Midbrain (tissue), 1 donor: ENCODE measurements around the gene RNF213.
"Not testable (repeated sequence)": the region's sequence is repeated elsewhere in the genome, so short reads cannot be mapped to it uniquely, and the experiment has no call there.

Experiments used
- DNase-seq: peaks from one replicate; lab custom pipeline; 2025; lab: John Stamatoyannopoulos, UW

The RNF213 gene

DNA sequence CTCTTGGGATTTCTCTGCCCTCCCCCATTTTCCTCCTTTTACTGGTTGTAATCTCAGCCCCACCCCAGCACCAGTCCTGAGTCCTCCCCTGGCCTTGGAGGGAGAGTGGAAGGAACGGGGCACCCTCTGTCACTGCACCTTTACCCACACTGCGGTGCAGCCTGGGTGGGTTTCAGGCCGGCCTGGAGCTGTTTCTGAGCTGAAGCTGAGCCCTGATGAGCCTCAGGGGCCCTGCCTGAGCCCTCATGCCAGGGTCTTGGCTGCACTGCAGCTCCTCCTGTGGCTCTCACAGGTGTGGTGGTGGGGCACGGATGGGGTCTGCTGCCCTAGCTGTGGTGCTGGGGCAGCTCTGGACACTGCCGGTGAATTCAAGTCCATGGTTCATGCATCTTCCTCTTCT is 34.5 kb downstream of the RNF213 start:
- no peak for DNase-seq

GRCh38 chr17:80295559-80295958 is 34.9 kb downstream of the RNF213 start:
- DNase-seq = no peak

GRCh38 chr17:80296221-80296620 is 35.6 kb downstream of the RNF213 start:
- DNase-seq = no peak

DNA sequence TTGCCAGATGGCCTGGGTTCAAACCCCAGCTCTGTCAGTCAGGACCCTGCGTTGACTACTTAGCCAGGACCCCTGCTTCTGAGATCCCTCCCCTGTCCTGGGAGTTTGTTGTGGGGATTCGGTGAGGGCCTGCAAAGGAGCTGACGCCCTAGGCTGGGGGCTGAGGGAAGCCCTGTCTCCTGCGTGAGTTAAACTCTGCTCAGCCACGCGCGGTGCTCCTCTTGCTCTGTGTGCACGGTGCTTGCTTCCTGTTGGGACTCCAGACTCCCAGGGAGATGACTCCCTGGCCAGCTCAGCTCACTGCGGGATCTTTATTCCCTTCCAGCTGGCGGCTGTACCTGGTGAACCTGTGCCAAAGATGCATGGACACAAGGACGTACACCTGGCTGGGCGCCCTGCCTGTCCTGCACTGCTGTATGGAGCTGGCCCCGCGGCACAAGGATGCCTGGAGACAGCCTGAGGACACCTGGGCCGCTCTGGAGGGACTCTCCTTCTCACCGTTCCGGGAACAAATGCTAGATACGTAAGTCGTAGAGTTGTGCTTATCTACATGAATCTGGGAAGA is 37.4 kb downstream of the RNF213 start:
- no peak for DNase-seq

GRCh38 chr17:80299350-80300100 is 38.9 kb downstream of the RNF213 start:
- DNase-seq = not testable (repeated sequence)

- not testable (repeated sequence) for DNase-seq
Observed at GRCh38 chr17:80300756-80301155, 40.1 kb downstream of the RNF213 start.

DNA sequence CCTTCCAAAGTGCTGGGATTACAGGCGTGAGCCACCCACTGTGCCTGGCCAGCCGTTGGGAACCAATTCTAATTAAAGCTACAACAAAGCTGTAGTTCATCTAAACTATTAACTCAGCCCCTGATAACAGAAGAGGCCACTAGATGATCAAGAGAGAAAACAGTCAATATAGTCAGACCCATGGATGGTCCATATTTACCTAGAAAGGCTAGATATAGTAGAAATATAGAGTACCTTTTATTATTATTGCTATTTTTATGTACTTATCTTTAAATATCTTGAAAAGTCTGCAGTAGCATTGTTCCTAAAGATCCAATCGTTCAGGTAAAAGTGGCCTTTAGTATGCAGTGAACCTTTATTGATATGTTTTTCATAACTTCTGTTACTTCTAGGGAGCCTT is 43.2 kb downstream of the RNF213 start:
- DNase-seq = no peak

- DNase-seq = no peak
Observed at GRCh38 chr17:80307994-80308691, 47.5 kb downstream of the RNF213 start.

- DNase-seq = no peak
Observed at GRCh38 chr17:80308692-80309517, 48.3 kb downstream of the RNF213 start.

DNA sequence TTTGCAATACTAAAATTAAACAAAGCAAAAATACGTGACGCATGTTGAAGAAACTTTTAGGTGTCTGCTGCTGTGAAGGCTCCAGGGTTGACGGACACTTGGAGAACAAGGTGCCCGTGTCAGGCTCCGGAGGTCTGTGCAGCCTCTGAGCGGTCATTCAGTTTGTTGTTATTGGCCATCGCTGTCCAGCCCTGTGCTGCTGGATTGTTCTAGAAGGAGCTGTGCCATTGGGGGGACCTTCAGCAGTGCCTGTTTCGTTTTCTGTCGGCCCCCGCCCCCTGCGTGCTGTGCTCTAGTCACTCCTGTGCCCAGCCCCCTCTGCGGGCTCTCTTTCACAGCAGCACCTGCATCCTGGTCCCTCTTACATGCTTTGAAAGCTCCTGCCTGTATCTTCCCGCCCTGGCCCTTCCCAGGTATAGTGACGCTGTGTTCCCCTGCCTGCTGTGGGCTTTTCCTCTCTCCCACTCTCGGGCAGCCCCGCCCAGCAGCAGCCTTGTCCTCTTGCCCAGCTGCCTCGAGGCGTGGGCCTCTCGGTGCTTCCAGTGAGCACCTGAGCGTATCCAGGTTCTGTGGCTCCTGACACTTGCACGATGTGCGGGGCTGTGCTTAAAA is 50.7 kb downstream of the RNF213 start:
- DNase-seq = no peak

DNA sequence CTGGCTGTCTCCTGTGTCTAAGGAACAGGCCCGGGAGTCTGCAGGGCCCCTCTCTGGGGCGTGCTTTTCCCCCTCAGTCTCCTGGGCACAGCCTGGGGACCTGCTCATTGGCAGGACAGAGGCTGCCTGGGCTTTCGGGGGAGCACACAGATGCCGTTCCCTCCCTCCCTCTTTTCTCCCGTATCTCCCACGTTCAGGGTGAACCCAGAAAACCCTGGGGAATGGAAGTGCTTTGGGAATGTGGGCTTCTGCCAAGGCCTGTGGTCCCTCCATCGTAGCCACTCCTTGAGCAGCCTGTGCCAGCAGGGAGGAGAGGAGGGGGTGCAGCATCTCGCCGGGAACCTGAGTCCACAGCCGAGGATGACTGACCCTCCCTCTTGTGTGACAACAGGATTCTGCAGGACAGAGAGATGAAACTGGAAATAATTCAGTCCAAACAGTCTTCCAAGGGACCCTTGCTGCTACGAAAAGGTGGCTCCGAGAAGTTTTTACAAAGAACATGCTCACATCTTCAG is 52.0 kb downstream of the RNF213 start:
- no peak for DNase-seq

GRCh38 chr17:80313160-80313829 is 52.6 kb downstream of the RNF213 start:
- no peak for DNase-seq

- not testable (repeated sequence) for DNase-seq
Observed at GRCh38 chr17:80313946-80314345, 53.3 kb downstream of the RNF213 start.

- DNase-seq = no peak
Observed at GRCh38 chr17:80315517-80316182, 55.0 kb downstream of the RNF213 start.

DNA sequence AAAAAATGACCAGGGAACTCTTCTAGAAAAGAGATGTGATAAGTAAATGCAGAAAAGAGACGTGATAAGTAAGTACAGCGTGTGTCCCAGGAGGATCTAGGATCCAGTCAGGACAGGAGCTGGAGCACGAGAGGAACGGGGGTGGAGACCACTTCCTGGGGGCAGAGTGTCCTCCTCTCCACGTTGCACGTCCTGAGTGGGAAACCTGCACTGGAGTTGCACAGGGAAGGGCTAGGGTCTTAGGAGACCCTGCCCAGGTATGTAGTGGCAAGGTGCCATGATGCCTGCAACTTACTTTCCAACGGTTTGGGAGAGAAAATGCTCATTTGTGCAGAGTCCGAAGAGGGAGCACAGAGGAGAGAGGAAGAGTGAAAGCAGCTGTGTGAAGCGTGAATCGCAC is 55.8 kb downstream of the RNF213 start:
- DNase-seq = no peak

DNA sequence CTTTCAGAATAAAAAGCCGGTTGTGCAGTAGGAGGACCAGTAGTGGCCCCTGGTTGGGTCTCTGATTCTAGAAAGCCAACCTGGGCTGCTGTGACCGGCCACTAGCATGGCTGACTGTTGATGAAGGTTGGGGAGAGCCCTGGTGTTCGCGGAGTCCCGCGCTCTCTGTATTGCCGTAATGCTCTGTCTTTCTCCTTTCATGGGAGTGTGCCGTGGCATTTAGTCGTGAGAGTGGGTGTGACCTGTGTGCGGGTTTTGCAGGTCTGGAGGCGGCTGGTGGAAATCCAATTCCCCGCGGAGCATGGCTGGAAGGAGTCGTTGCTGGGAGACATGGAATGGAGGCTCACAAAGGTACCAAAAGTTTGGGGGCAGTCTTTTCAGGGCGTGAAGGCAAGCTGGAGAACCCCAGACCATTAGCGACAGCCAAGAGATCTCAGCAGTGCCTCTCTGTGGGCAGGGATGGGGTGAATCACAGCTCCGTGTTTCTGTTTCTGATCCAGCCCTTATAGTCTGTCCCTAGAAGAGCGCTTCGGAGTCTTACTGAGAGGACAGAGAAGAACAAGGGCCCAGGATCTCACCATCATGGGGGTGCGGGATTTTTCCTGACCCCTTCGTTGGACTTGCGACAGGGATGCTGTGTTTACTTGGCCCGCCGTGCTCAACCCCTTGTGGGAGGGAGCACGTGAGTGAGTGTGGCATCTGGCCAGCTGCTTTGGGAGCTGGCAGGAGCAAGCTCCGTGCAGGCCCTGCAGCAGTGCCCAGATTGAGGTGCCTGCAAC is 56.5 kb downstream of the RNF213 start:
- no peak for DNase-seq

DNA sequence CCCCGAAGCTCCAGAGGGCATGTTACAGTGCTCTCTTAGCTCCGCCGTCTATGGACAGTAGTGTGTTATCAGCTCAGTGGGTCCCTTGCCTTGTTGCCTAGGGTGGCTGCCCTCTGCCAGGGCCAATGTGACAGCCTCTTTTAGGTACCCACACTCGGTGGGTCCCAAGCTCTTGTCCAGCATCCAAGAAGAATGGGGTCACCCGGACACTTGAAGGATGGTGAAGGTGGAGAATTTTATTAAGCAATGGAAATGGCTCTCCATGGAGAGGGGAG is 57.0 kb downstream of the RNF213 start:
- no peak for DNase-seq

- DNase-seq = no peak
Observed at GRCh38 chr17:80318166-80318565, 57.5 kb downstream of the RNF213 start.

- no peak for DNase-seq
Observed at GRCh38 chr17:80319262-80319998, 58.8 kb downstream of the RNF213 start.
